H1 (cell line): ENCODE results near the gene ERCC6L. TPM values are rescaled to one million over a fixed set of nuclear protein-coding genes. Genes with fewer than 3 reads are reported as not detected.
A peak's percentile ranks its signal among the peaks of the same experiment; 100 is the strongest.

Source experiments
- CTCF ChIA-PET: fragments of 300-600 bp; sonication (Branson Sonifier 250); formaldehyde crosslinking; loops from one replicate; lab custom pipeline; 2021; ENCODE audit not compliant: partially characterized antibody; lab: Charles Lee
- POLR2A ChIA-PET: fragments of 300-600 bp; sonication (Branson Sonifier 250); formaldehyde crosslinking; loops from one replicate; lab custom pipeline; 2021; ENCODE audit warnings: inconsistent platforms; ENCODE audit not compliant: partially characterized antibody; lab: Charles Lee
- DNase-seq, 2 experiments: peaks; one replicate each; pipeline versions ENCODE4 v3.0.0 to v3.0.0-alpha.2; 2010 to 2022; ENCODE audit warnings: low spot score in 2 of 2, low read depth in 1 of 2, mixed read lengths in 1 of 2
- FAIRE-seq: peaks from 2 replicates; lab custom pipeline; 2011; peaks lifted over from hg19 to GRCh38; lab: Jason Lieb, UNC
- H2AFZ ChIP-seq: 2 replicates; pipeline ENCODE4 v1.8.1; 2012; ENCODE audit warnings: low read length, inconsistent platforms
- H2AK5ac ChIP-seq: 2 replicates; pipeline ENCODE4 v1.6.1; 2013; ENCODE audit warnings: low read depth, low read length
- H2BK120ac ChIP-seq: replicated peaks from 2 replicates; pipeline ENCODE3; 2013; ENCODE audit warnings: low read depth, low read length, inconsistent platforms
- H2BK12ac ChIP-seq: 2 replicates; pipeline ENCODE4 v1.6.1; 2013; ENCODE audit warnings: low read depth, low read length
- H2BK15ac ChIP-seq: 2 replicates; pipeline ENCODE4 v1.6.1; 2013; ENCODE audit warnings: low read length
- H2BK20ac ChIP-seq: 2 replicates; pipeline ENCODE4 v1.6.1; 2013; ENCODE audit warnings: low read length
- H2BK5ac ChIP-seq: 2 replicates; pipeline ENCODE4 v1.6.1; 2013; ENCODE audit warnings: low read depth, low read length
- H3K14ac ChIP-seq: 2 replicates; pipeline ENCODE4 v1.6.1; 2013; ENCODE audit warnings: inconsistent platforms; ENCODE audit not compliant: insufficient read length
- H3K18ac ChIP-seq: 2 replicates; pipeline ENCODE4 v1.6.1; 2013; ENCODE audit warnings: low read length; ENCODE audit errors: extremely low read depth
- H3K23ac ChIP-seq: 2 replicates; pipeline ENCODE4 v1.6.1; 2013; ENCODE audit warnings: inconsistent platforms; ENCODE audit not compliant: insufficient read length
- H3K23me2 ChIP-seq: 2 replicates; pipeline ENCODE4 v1.6.1; 2013; ENCODE audit warnings: low read depth, low read length
- H3K27ac ChIP-seq: 2 replicates; pipeline ENCODE4 v1.6.1; 2011; ENCODE audit warnings: low read depth, low read length, inconsistent platforms
- H3K27me3 ChIP-seq, 4 experiments: replicated peaks in 1 of 4; 1 replicate in 1 of 4; 2 replicates in 3 of 4; pipeline versions ENCODE4 v1.6.1 to v1.8.1; 2011 to 2013; ENCODE audit warnings: low read length in 3 of 4, mild to moderate bottlenecking in 3 of 4, inconsistent platforms in 2 of 4, mixed read lengths in 2 of 4, moderate library complexity in 1 of 4; ENCODE audit not compliant: control insufficient read depth in 3 of 4, insufficient read depth in 3 of 4; ENCODE audit errors: extremely low read depth in 1 of 4
- H3K36me3 ChIP-seq, 4 experiments: 2 replicates each; pipeline versions ENCODE4 v1.6.1 to v1.8.1; 2011 to 2013; ENCODE audit warnings: mild to moderate bottlenecking in 4 of 4, low read length in 3 of 4, moderate library complexity in 2 of 4, control low read depth in 1 of 4, inconsistent platforms in 1 of 4; ENCODE audit not compliant: insufficient read depth in 4 of 4, control insufficient read depth in 2 of 4
- H3K4ac ChIP-seq: replicated peaks from 2 replicates; pipeline ENCODE3; 2013; ENCODE audit warnings: low read length, low read depth, mixed read lengths, inconsistent platforms; ENCODE audit not compliant: insufficient read length
- H3K4me1 ChIP-seq, 4 experiments: replicated peaks in 1 of 4; 1 replicate in 1 of 4; 2 replicates in 3 of 4; pipeline versions ENCODE4 v1.6.1 to v1.8.1; 2011 to 2013; ENCODE audit warnings: low read length in 3 of 4, inconsistent platforms in 2 of 4, mixed read lengths in 1 of 4; ENCODE audit not compliant: insufficient read depth in 4 of 4, control insufficient read depth in 3 of 4
- H3K4me2 ChIP-seq, 2 experiments: 2 replicates each; pipeline versions ENCODE4 v1.6.1 to v1.8.1; 2011 to 2013; ENCODE audit warnings: low read depth in 2 of 2, low read length in 2 of 2, control low read depth in 1 of 2, inconsistent platforms in 1 of 2, mild to moderate bottlenecking in 1 of 2; ENCODE audit not compliant: insufficient read depth in 1 of 2
- H3K4me3 ChIP-seq, 4 experiments: fragments of 200-600, 300-600 bp in 1 of 4; sonication (generic), shearing (Covaris generic), sonication (Bioruptor Twin) in 1 of 4; 2 replicates each; pipeline versions ENCODE4 v1.5.1 to v1.8.1; 2011 to 2016; ENCODE audit warnings: low read length in 4 of 4, low read depth in 3 of 4, control low read depth in 2 of 4, inconsistent platforms in 2 of 4, mild to moderate bottlenecking in 2 of 4, mixed read lengths in 1 of 4, moderate library complexity in 1 of 4; ENCODE audit not compliant: insufficient read depth in 2 of 4; ENCODE audit errors: extremely low read depth in 1 of 4
- H3K56ac ChIP-seq: replicated peaks from 2 replicates; pipeline ENCODE3; 2013; ENCODE audit warnings: low read depth, mild to moderate bottlenecking, mixed read lengths, low read length, inconsistent platforms; ENCODE audit not compliant: insufficient read length
- H3K79me1 ChIP-seq: 2 replicates; pipeline ENCODE4 v1.6.1; 2013; ENCODE audit warnings: low read depth, low read length, control low read depth
- H3K79me2 ChIP-seq, 2 experiments: 2 replicates each; pipeline versions ENCODE4 v1.6.1 to v1.8.1; 2012 to 2013; ENCODE audit warnings: low read length in 2 of 2, mild to moderate bottlenecking in 2 of 2, inconsistent platforms in 1 of 2; ENCODE audit not compliant: insufficient read depth in 2 of 2, control insufficient read depth in 1 of 2
- H3K9ac ChIP-seq, 4 experiments: replicated peaks in 1 of 4; 1 replicate in 1 of 4; 2 replicates in 3 of 4; pipeline versions ENCODE4 v1.6.1 to v1.8.1; 2011 to 2013; ENCODE audit warnings: low read depth in 3 of 4, low read length in 3 of 4, control low read depth in 2 of 4, mild to moderate bottlenecking in 2 of 4, moderate library complexity in 2 of 4, inconsistent platforms in 1 of 4; ENCODE audit errors: extremely low read depth in 1 of 4
- H3K9me3 ChIP-seq, 2 experiments: 2 replicates each; pipeline versions ENCODE4 v1.6.1 to v1.8.1; 2012 to 2013; ENCODE audit warnings: mild to moderate bottlenecking in 2 of 2, moderate library complexity in 2 of 2, control low read depth in 1 of 2, inconsistent platforms in 1 of 2, low read depth in 1 of 2, low read length in 1 of 2, mixed read lengths in 1 of 2; ENCODE audit not compliant: insufficient read depth in 2 of 2
- H4K20me1 ChIP-seq, 2 experiments: replicated peaks in 1 of 2; 2 replicates each; pipeline versions ENCODE3 to v1.8.1; 2011 to 2013; ENCODE audit warnings: inconsistent platforms in 2 of 2, low read length in 2 of 2, mild to moderate bottlenecking in 1 of 2; ENCODE audit not compliant: insufficient read depth in 2 of 2, control insufficient read depth in 1 of 2
- H4K5ac ChIP-seq: 2 replicates; pipeline ENCODE4 v1.6.1; 2013; ENCODE audit warnings: low read length, low read depth, mixed read lengths, inconsistent platforms; ENCODE audit not compliant: insufficient read length
- H4K8ac ChIP-seq: 2 replicates; pipeline ENCODE4 v1.8.0; 2013; ENCODE audit warnings: mild to moderate bottlenecking, moderate library complexity, low read length, inconsistent platforms; ENCODE audit not compliant: insufficient read depth; ENCODE audit errors: extremely low read depth
- H4K91ac ChIP-seq: replicated peaks from 2 replicates; pipeline ENCODE3; 2013; ENCODE audit warnings: low read length, mixed read lengths, inconsistent platforms; ENCODE audit not compliant: insufficient read length
- EP300 ChIP-seq, 2 experiments: IDR thresholded peaks; 1 replicate in 1 of 2; 2 replicates in 1 of 2; pipeline ENCODE4 v1.6.1; 2011 to 2012; ENCODE audit warnings: low read depth in 2 of 2, low read length in 2 of 2, mild to moderate bottlenecking in 2 of 2, borderline replicate concordance in 1 of 2, inconsistent platforms in 1 of 2, moderate library complexity in 1 of 2
- SIX5 ChIP-seq: IDR thresholded peaks from 2 replicates; pipeline ENCODE4 v1.6.1; 2011; ENCODE audit warnings: mild to moderate bottlenecking, low read depth, low read length
- TCF12 ChIP-seq: IDR thresholded peaks from 2 replicates; pipeline ENCODE4 v1.6.1; 2011; ENCODE audit warnings: low read depth, mild to moderate bottlenecking, low read length
- YY1 ChIP-seq: IDR thresholded peaks from 2 replicates; pipeline ENCODE4 v1.6.1; 2011; ENCODE audit warnings: low read depth, mild to moderate bottlenecking, low read length
- WGBS, 2 experiments: shearing (Covaris generic) in 1 of 2; methylation state at CpG; one replicate each; pipeline versions ENCODE4 v1.1.6 to v1.1.7; 2013 to 2015; ENCODE audit warnings: low lambda C conversion rate in 2 of 2, mixed read lengths in 2 of 2, inconsistent platforms in 1 of 2, low coverage in 1 of 2, missing lambda C conversion rate in 1 of 2; ENCODE audit not compliant: insufficient replicate concordance in 2 of 2, insufficient coverage in 1 of 2, insufficient read length in 1 of 2; ENCODE audit errors: extremely low coverage in 1 of 2, missing lambda C conversion rate in 1 of 2; 5-methylcytosine and 5-hydroxymethylcytosine counted together
- polyA plus RNA-seq, 7 experiments: library from polyadenylated mRNA; depleted of rRNA in 3 of 7; stranded (reverse) in 5 of 7; unstranded in 2 of 7; fragments of >200 nt in 5 of 7; fragments of 200-250 nt in 2 of 7; gene quantifications; 1 replicate in 5 of 7; 2 replicates in 1 of 7; 4 replicates in 1 of 7; pipeline versions ENCODE4 v1.2.1 to v1.2.3, GENCODE V29; 2011 to 2013; ENCODE audit warnings: missing spikeins in 2 of 7, mixed read lengths in 2 of 7
- total RNA-seq: library from RNA; stranded (reverse); fragmentation: NEBNext Ultra II Directional; extraction: Animal tissue kit (Norgen Biotek cat#: 25700); gene quantifications from 2 replicates; pipeline ENCODE4 v1.2.1, GENCODE V29; 2021

ERCC6L gene
- total and polyA plus RNA-seq, 2 of the 8 experiments (the other 6 are each of a cell fraction or from before 2014, with no cell fraction given) = 4.0 to 23.9 TPM

GRCh38 chrX:72255864-72256263 lies 17.0 kb upstream of the ERCC6L start:
- H3K9me3 ChIP-seq = no peaks in the 10 kb centered on the region
- peak overlapping the region; percentile 62 to 75 for H3K4me2 ChIP-seq
- no peak overlapping the region for H2AK5ac ChIP-seq
- H3K27ac ChIP-seq = no peak overlapping the region; the same call in 1 of the 2 replicates
- peaks cover 0 to 3% (median 2%) of the 10 kb centered on the region in 4 experiments; a peak in 2 of 7 replicates for H3K4me1 ChIP-seq
- no peak overlapping the region for H2BK12ac ChIP-seq
- no peak overlapping the region for H4K8ac ChIP-seq
- H3K4me3 ChIP-seq = peak overlapping the region in 1 of 4 experiments; percentile 50; a peak in 1 of 8 replicates
- WGBS, 2 experiments = 75% methylated on average over 7 of the region's 7 CpGs; no CpG with 5 or more reads in 1 of the 2 experiments
- ChIA-PET POLR2A (interaction anchor here (1.3 to 1.8 kb wide), 2 partner anchors 15 to 21 kb away, joined by 3 to 9 read pairs; partner anchors contain the start of gene RPS4X), CTCF (interaction anchor here (1.8 kb wide), 1 partner anchor 11 kb away, joined by 7 read pairs; no protein-coding TSS in a partner anchor)
- H2BK20ac ChIP-seq = no peak overlapping the region
- no peaks in the 10 kb centered on the region for H3K27me3 ChIP-seq
- H3K4ac ChIP-seq = no peak overlapping the region
- no peak overlapping the region for H3K14ac ChIP-seq
- no peak overlapping the region for H3K9ac ChIP-seq
- H4K5ac ChIP-seq = no peak overlapping the region
- no peaks in the 10 kb centered on the region for H3K36me3 ChIP-seq
- no peak overlapping the region for H2BK5ac ChIP-seq
- H3K56ac ChIP-seq = no peak overlapping the region
- H3K23ac ChIP-seq = no peak overlapping the region
- no peak for TF ChIP-seq YY1
- TF ChIP-seq TCF12 = no peak
- TF ChIP-seq EP300 (IDR thresholded peaks at IDR 0.05; ENCODE audit: borderline replicate concordance in 1 of 2, low read depth in 2 of 2, low read length in 2 of 2) = no peak
- TF ChIP-seq SIX5 = no peak
- no peaks in the 10 kb centered on the region for H4K20me1 ChIP-seq
- H4K91ac ChIP-seq = no peak overlapping the region
- H3K79me2 ChIP-seq = no peaks in the 10 kb centered on the region
- peaks cover 3% of the 10 kb centered on the region; the same call in 1 of the 2 replicates for H3K23me2 ChIP-seq
- DNase-seq = no peak
- FAIRE-seq = no peak
- H2AFZ ChIP-seq = no peak overlapping the region; the same call in 1 of the 2 replicates
- H3K18ac ChIP-seq = peak overlapping the region; percentile 6; the same call in 1 of the 2 replicates
- no peak overlapping the region for H2BK120ac ChIP-seq
- H2BK15ac ChIP-seq = no peak overlapping the region
- no peaks in the 10 kb centered on the region for H3K79me1 ChIP-seq
